ENCODE data around the gene LRCH2.

LRCH2 gene

GRCh38 chrX:115065304-115065703, 168.6 kb downstream of the LRCH2 start:
- TF ChIP-seq CTCF (IDR thresholded peaks at IDR 0.05; ENCODE audit: extremely low read depth, missing control alignments), result no peak
- no peak for DNase-seq (ENCODE audit: low spot score)

Data from GM20000 (cell line).